HepG2 (cell line): Measurements from ENCODE around the gene NOCT. TPM values are rescaled to one million over a fixed set of nuclear protein-coding genes. Genes with fewer than 3 reads are reported as not detected.

Experiments used
- ATAC-seq: fragments of 200-7000 bp; cut with Tn5 transposase; 3 replicates; pipeline ENCODE4 v1.9.1; 2020; ENCODE audit warnings: mild to moderate bottlenecking, moderate library complexity
- BruUV-seq: library from RNA; stranded (reverse); fragments of 400-500 nt; replicated peaks from 2 replicates; lab custom pipeline; 2021; lab: Mats Ljungman, UMichigan
- CTCF ChIA-PET: fragments of 300-600 bp; formaldehyde crosslinking; extraction: SDS; loops from one replicate; lab custom pipeline; 2021; ENCODE audit warnings: low total read pairs, inconsistent platforms, low intra/inter-chr PET ratio; lab: Yijun Ruan, JAX
- POLR2A ChIA-PET: fragments of 350-600 bp; sonication (Branson Sonifier 250); formaldehyde crosslinking; loops from one replicate; lab custom pipeline; 2020; ENCODE audit warnings: antibody characterized with exemption, inconsistent platforms; lab: Yijun Ruan, JAX
- DNase-seq: peaks from one replicate; pipeline ENCODE4 v3.0.0-alpha.2; 2015; ENCODE audit warnings: low spot score
- FAIRE-seq: peaks from 3 replicates; lab custom pipeline; 2011; peaks lifted over from hg19 to GRCh38; lab: Jason Lieb, UNC
- H2AFZ ChIP-seq: one replicate; pipeline ENCODE4 v1.6.1; 2011; ENCODE audit warnings: low read length, inconsistent platforms
- H3K27ac ChIP-seq: fragments of 300-600 bp; 3 replicates; pipeline ENCODE4 v1.8.0; 2011; ENCODE audit warnings: mixed run types, mild to moderate bottlenecking, mixed read lengths, low read length, inconsistent platforms; ENCODE audit not compliant: insufficient read depth; ENCODE audit errors: extremely low read length
- H3K27me3 ChIP-seq, 2 experiments: fragments of 200-600 bp in 1 of 2; 2 replicates in 1 of 2; 3 replicates in 1 of 2; pipeline versions ENCODE4 v1.6.0 to v1.8.0; 2011; ENCODE audit warnings: low read length in 2 of 2, mild to moderate bottlenecking in 2 of 2, moderate library complexity in 2 of 2, inconsistent platforms in 1 of 2; ENCODE audit not compliant: insufficient read depth in 2 of 2, control insufficient read depth in 1 of 2
- H3K36me3 ChIP-seq, 2 experiments: fragments of 200-600 bp in 1 of 2; replicated peaks in 1 of 2; 2 replicates in 1 of 2; 3 replicates in 1 of 2; pipeline versions ENCODE4 v1.5.1 to v1.8.0; 2011; ENCODE audit warnings: low read length in 2 of 2, inconsistent platforms in 1 of 2; ENCODE audit not compliant: insufficient read depth in 2 of 2, control insufficient read depth in 1 of 2
- H3K4me1 ChIP-seq: 2 replicates; pipeline ENCODE4 v1.5.1; 2012; ENCODE audit warnings: low read length, inconsistent platforms; ENCODE audit not compliant: insufficient read depth
- H3K4me2 ChIP-seq: 2 replicates; pipeline ENCODE4 v1.6.0; 2011; ENCODE audit warnings: low read depth, low read length, inconsistent platforms
- H3K4me3 ChIP-seq, 3 experiments: fragments of 200-600 bp in 1 of 3; sonication (generic), shearing (Covaris generic) in 1 of 3; replicated peaks in 1 of 3; 2 replicates each; pipeline ENCODE4 v1.5.1; 2011 to 2016; ENCODE audit warnings: low read length in 3 of 3, inconsistent platforms in 2 of 3, low read depth in 2 of 3, mild to moderate bottlenecking in 2 of 3, control low read depth in 1 of 3, mixed read lengths in 1 of 3; ENCODE audit not compliant: insufficient read depth in 1 of 3
- H3K79me2 ChIP-seq: one replicate; pipeline ENCODE4 v1.6.1; 2011; ENCODE audit warnings: low read length, inconsistent platforms; ENCODE audit not compliant: insufficient read depth
- H3K9ac ChIP-seq: 2 replicates; pipeline ENCODE4 v1.6.0; 2011; ENCODE audit warnings: mild to moderate bottlenecking, low read depth, low read length, inconsistent platforms; ENCODE audit not compliant: insufficient read depth
- H3K9me3 ChIP-seq: 2 replicates; pipeline ENCODE4 v1.5.1; 2012; ENCODE audit warnings: mild to moderate bottlenecking, low read length
- H4K20me1 ChIP-seq: 2 replicates; pipeline ENCODE4 v1.6.0; 2011; ENCODE audit warnings: inconsistent platforms, mild to moderate bottlenecking, low read length, moderate library complexity; ENCODE audit not compliant: insufficient read depth
- CBX2 ChIP-seq, 2 experiments: fragments of 200-600 bp in 1 of 2; sonication (generic); formaldehyde crosslinking in 1 of 2; IDR thresholded peaks; 2 replicates each; pipeline versions ENCODE4 v1.7.0 to v1.8.1; 2018 to 2022; ENCODE audit warnings: low read depth in 2 of 2, low read length in 1 of 2, mild to moderate bottlenecking in 1 of 2, missing genetic modification reagents in 1 of 2
- CENPT ChIP-seq: sonication (generic); formaldehyde crosslinking; IDR thresholded peaks from 2 replicates; pipeline ENCODE4 v1.8.0; 2022; ENCODE audit warnings: low read depth, mild to moderate bottlenecking, moderate library complexity, missing genetic modification reagents
- DPF2 ChIP-seq: sonication (generic); formaldehyde crosslinking; IDR thresholded peaks from 2 replicates; pipeline ENCODE4 v1.4.0; 2020; ENCODE audit warnings: mild to moderate bottlenecking, low read depth, missing genetic modification reagents, borderline replicate concordance
- FOXO4 ChIP-seq: sonication (generic); formaldehyde crosslinking; conservative IDR thresholded peaks from 2 replicates; pipeline ENCODE4 v1.8.1; 2023; ENCODE audit warnings: missing genetic modification reagents
- HNRNPK ChIP-seq: fragments of 200-400 bp; formaldehyde crosslinking; IDR thresholded peaks from 2 replicates; pipeline ENCODE4 v1.6.1; 2018; ENCODE audit warnings: low read length, low read depth, moderate library complexity, mild to moderate bottlenecking; ENCODE audit not compliant: poor library complexity, severe bottlenecking
- MAFK ChIP-seq, 2 experiments: IDR thresholded peaks in 1 of 2; conservative IDR thresholded peaks in 1 of 2; 2 replicates each; pipeline ENCODE4 v1.6.1; 2011; ENCODE audit warnings: improper control_type of control experiment in 2 of 2, low read length in 2 of 2
- NFKB2 ChIP-seq: sonication (generic); formaldehyde crosslinking; IDR thresholded peaks from 2 replicates; pipeline ENCODE4 v1.4.0; 2020; ENCODE audit warnings: missing genetic modification reagents, borderline replicate concordance
- NFKBIZ ChIP-seq: IDR thresholded peaks from 2 replicates; pipeline ENCODE4 v1.6.1; 2018; ENCODE audit warnings: missing genetic modification reagents, missing compliant biosample characterization
- POLR2A ChIP-seq, 2 experiments: IDR thresholded peaks; 2 replicates each; pipeline ENCODE4 v1.6.1; 2011; ENCODE audit warnings: low read depth in 2 of 2, low read length in 2 of 2, mild to moderate bottlenecking in 1 of 2, moderate library complexity in 1 of 2; ENCODE audit not compliant: insufficient read depth in 1 of 2
- RFX3 ChIP-seq: IDR thresholded peaks from 2 replicates; pipeline ENCODE4 v1.6.1; 2016; ENCODE audit warnings: missing biosample characterization, missing genetic modification reagents
- RFX5 ChIP-seq: IDR thresholded peaks from 2 replicates; pipeline ENCODE4 v1.6.1; 2011; ENCODE audit warnings: low read depth, low read length, improper control_type of control experiment
- SNAI1 ChIP-seq: sonication (generic); formaldehyde crosslinking; IDR thresholded peaks from 2 replicates; pipeline ENCODE4 v1.5.0; 2020; ENCODE audit warnings: mild to moderate bottlenecking, missing genetic modification reagents, borderline replicate concordance
- ZNF138 ChIP-seq: sonication (generic); formaldehyde crosslinking; IDR thresholded peaks from 2 replicates; pipeline ENCODE4 v1.5.0; 2020; ENCODE audit warnings: mild to moderate bottlenecking, low read depth, missing genetic modification reagents
- ZNF446 ChIP-seq: sonication (generic); formaldehyde crosslinking; IDR thresholded peaks from 2 replicates; pipeline ENCODE4 v1.5.0; 2020; ENCODE audit warnings: mild to moderate bottlenecking, missing genetic modification reagents
- ZNF75D ChIP-seq: sonication (generic); formaldehyde crosslinking; IDR thresholded peaks from 2 replicates; pipeline ENCODE4 v1.8.1; 2023; ENCODE audit warnings: missing genetic modification reagents, mild to moderate bottlenecking, borderline replicate concordance
- WGBS: methylation state at CpG from one replicate; pipeline ENCODE4 v1.1.6; 2017; ENCODE audit warnings: low lambda C conversion rate; 5-methylcytosine and 5-hydroxymethylcytosine counted together
- in situ Hi-C: cut with HindIII; loops from 2 replicates; pipeline ENCODE4 v1.10.0; 2017; ENCODE audit warnings: low pct_unique_long_range_greater_than_20kb; ENCODE audit not compliant: extremely low pct_ligation_motif_present
- intact Hi-C: fragments of 100-400 bp; cut with micrococcal nuclease; formaldehyde crosslinking; loops from one replicate; pipeline ENCODE4 v1.10.0; 2022; ENCODE audit not compliant: unreplicated experiment
- polyA plus RNA-seq, 8 experiments: library from polyadenylated mRNA; depleted of rRNA in 3 of 8; stranded (reverse) in 7 of 8; unstranded in 1 of 8; fragments of >200 nt; fragmentation: Illumina TruSeq in 4 of 8; extraction: Trizol in 4 of 8; gene quantifications; 2 replicates each; pipeline versions ENCODE4 v1.2.1 to v1.2.3, GENCODE V29; 2011 to 2016; ENCODE audit warnings: low read depth in 4 of 8, missing spikeins in 1 of 8, mixed read lengths in 1 of 8; ENCODE audit not compliant: insufficient read depth in 1 of 8
- total RNA-seq, 5 experiments: library from RNA; depleted of rRNA; stranded (reverse); fragments of >200 nt; fragmentation: Illumina TruSeq; extraction: Trizol; gene quantifications; 2 replicates each; pipeline ENCODE4 v1.2.3, GENCODE V29; 2016; ENCODE audit warnings: low read depth in 1 of 5
- TF ChIP-seq, protein P1 (sequence below): sonication (generic); formaldehyde crosslinking; IDR thresholded peaks from 2 replicates; pipeline ENCODE4 v1.5.0; 2020; ENCODE audit warnings: mild to moderate bottlenecking, missing genetic modification reagents, borderline replicate concordance
- TF ChIP-seq, protein P2 (sequence below): sonication (generic); formaldehyde crosslinking; IDR thresholded peaks from 2 replicates; pipeline ENCODE4 v1.8.0; 2022; ENCODE audit warnings: mild to moderate bottlenecking, missing genetic modification reagents, moderate library complexity
- TF ChIP-seq, protein P3 (sequence below): sonication (generic); formaldehyde crosslinking; IDR thresholded peaks from 2 replicates; pipeline ENCODE4 v1.5.0; 2020; ENCODE audit warnings: mild to moderate bottlenecking, low read depth, missing genetic modification reagents, borderline replicate concordance

The NOCT gene
- total and polyA plus RNA-seq, 2 of the 13 experiments (the other 11 are each of a cell fraction or from before 2014, with no cell fraction given) = 3.6 to 13.1 TPM

DNA sequence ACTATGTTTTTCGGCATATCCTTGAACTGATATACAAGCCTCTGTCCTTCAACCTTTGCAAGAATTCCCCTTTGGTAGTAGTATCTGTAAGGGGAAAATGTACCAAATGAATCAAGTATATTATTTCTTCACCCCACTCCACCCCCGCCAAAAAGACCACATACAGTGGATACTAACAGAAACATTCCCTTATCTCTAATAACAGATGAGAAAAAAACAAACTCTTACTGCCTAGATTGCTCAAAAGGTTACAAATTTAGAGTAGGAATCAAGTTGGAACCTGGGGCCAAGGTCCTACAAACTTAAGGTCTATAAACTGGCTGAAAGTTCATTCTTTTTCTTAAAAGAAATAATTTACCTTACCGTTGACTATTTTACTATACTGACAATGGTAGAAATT is 45.0 kb downstream of the NOCT start (continued):
- TF ChIP-seq, protein P1, sequence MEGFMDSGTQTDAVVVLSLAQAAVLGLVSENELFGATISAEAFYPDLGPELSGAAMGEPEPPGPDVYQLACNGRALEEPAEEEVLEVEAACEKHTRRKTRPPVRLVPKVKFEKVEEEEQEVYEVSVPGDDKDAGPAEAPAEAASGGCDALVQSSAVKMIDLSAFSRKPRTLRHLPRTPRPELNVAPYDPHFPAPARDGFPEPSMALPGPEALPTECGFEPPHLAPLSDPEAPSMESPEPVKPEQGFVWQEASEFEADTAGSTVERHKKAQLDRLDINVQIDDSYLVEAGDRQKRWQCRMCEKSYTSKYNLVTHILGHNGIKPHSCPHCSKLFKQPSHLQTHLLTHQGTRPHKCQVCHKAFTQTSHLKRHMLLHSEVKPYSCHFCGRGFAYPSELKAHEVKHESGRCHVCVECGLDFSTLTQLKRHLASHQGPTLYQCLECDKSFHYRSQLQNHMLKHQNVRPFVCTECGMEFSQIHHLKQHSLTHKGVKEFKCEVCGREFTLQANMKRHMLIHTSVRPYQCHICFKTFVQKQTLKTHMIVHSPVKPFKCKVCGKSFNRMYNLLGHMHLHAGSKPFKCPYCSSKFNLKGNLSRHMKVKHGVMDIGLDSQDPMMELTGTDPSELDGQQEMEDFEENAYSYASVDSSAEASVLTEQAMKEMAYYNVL (CRISPR knock-in tag) = no peak
- TF ChIP-seq, protein P2, sequence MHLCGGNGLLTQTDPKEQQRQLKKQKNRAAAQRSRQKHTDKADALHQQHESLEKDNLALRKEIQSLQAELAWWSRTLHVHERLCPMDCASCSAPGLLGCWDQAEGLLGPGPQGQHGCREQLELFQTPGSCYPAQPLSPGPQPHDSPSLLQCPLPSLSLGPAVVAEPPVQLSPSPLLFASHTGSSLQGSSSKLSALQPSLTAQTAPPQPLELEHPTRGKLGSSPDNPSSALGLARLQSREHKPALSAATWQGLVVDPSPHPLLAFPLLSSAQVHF (CRISPR knock-in tag) = no peak
- no peak for TF ChIP-seq CENPT (CRISPR knock-in tag)
- no peak for TF ChIP-seq POLR2A (IDR thresholded peaks at IDR 0.05; ENCODE audit: insufficient read depth in 1 of 2, low read depth in 2 of 2, low read length in 2 of 2)
- TF ChIP-seq MAFK (conservative IDR thresholded peaks at IDR 0.05 in 1 of 2, IDR thresholded peaks at IDR 0.05 in 1 of 2; ENCODE audit: low read length in 2 of 2) = no peak
- no peak for TF ChIP-seq ZNF138 (CRISPR knock-in tag)
- no peak for TF ChIP-seq SNAI1
- TF ChIP-seq, all 625 proteins: peak for 0

GRCh38 chr4:139076016-139076744 is 60.6 kb downstream of the NOCT start:
- H4K20me1 ChIP-seq = peaks cover 34% of the 10 kb centered on the region
- intact Hi-C loops (no loop called here), in situ Hi-C loops (no loop called here)
- H3K27me3 ChIP-seq = no peaks in the 10 kb centered on the region
- no peak overlapping the region for H3K9ac ChIP-seq
- DNase-seq = no peak
- BruUV-seq = no TSS peak
- no peak for ATAC-seq
- peaks cover 28% of the 10 kb centered on the region for H3K4me1 ChIP-seq
- peaks cover 70% of the 10 kb centered on the region for H3K79me2 ChIP-seq
- ChIA-PET POLR2A (no interaction called here), CTCF (no interaction called here)
- WGBS = 96% methylated on average over 1 of the region's 1 CpG
- no peaks in the 10 kb centered on the region for H3K9me3 ChIP-seq
- H3K36me3 ChIP-seq = peaks cover 6 to 25% of the 10 kb centered on the region in 2 experiments
- H3K4me3 ChIP-seq = no peak overlapping the region
- FAIRE-seq = no peak
- no peak overlapping the region for H3K27ac ChIP-seq
- H3K4me2 ChIP-seq = no peak overlapping the region
- no peak overlapping the region for H2AFZ ChIP-seq
- TF ChIP-seq DPF2 (CRISPR knock-in tag) (no peak), RFX5 (no peak), ZNF446 (CRISPR knock-in tag) (no peak), ZNF75D (no peak), MAFK (conservative IDR thresholded peaks at IDR 0.05 in 1 of 2, IDR thresholded peaks at IDR 0.05 in 1 of 2; ENCODE audit: low read length in 2 of 2) (no peak), NFKB2 (no peak), NFKBIZ (CRISPR knock-in tag) (no peak), CBX2 (IDR thresholded peaks at IDR 0.05; ENCODE audit: low read depth, low read length) (no peak), CBX2 (CRISPR knock-in tag; IDR thresholded peaks at IDR 0.05; ENCODE audit: low read depth) (no peak), FOXO4 (CRISPR knock-in tag) (no peak), RFX3 (no peak), HNRNPK (no peak)
- TF ChIP-seq, protein P3, sequence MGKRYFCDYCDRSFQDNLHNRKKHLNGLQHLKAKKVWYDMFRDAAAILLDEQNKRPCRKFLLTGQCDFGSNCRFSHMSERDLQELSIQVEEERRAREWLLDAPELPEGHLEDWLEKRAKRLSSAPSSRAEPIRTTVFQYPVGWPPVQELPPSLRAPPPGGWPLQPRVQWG (CRISPR knock-in tag) = no peak
